Measurements from ENCODE around the gene ALDH3A1.

GRCh38 chr17:19714542-19715411 is 33.3 kb downstream of the ALDH3A1 start:
- no peak for TF ChIP-seq MTA3 (IDR thresholded peaks at IDR 0.05; ENCODE audit: borderline replicate concordance, low read length)
- TF ChIP-seq HCFC1 (IDR thresholded peaks at IDR 0.05; ENCODE audit: low read length), result no peak
- no peak for TF ChIP-seq POLR2AphosphoS5 (IDR thresholded peaks at IDR 0.05; ENCODE audit: low read length)
- TF ChIP-seq, protein P1, sequence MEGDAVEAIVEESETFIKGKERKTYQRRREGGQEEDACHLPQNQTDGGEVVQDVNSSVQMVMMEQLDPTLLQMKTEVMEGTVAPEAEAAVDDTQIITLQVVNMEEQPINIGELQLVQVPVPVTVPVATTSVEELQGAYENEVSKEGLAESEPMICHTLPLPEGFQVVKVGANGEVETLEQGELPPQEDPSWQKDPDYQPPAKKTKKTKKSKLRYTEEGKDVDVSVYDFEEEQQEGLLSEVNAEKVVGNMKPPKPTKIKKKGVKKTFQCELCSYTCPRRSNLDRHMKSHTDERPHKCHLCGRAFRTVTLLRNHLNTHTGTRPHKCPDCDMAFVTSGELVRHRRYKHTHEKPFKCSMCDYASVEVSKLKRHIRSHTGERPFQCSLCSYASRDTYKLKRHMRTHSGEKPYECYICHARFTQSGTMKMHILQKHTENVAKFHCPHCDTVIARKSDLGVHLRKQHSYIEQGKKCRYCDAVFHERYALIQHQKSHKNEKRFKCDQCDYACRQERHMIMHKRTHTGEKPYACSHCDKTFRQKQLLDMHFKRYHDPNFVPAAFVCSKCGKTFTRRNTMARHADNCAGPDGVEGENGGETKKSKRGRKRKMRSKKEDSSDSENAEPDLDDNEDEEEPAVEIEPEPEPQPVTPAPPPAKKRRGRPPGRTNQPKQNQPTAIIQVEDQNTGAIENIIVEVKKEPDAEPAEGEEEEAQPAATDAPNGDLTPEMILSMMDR (IDR thresholded peaks at IDR 0.05 in 2 of 3, conservative IDR thresholded peaks at IDR 0.05 in 1 of 3; ENCODE audit: control insufficient read depth in 2 of 3, extremely low read depth in 1 of 3, insufficient read depth in 1 of 3, low read depth in 3 of 3, low read length in 3 of 3), result no peak
- TF ChIP-seq STAT1 (conservative IDR thresholded peaks at IDR 0.05), result no peak
- TF ChIP-seq TCF12 (IDR thresholded peaks at IDR 0.05; ENCODE audit: low read depth, low read length), result no peak
- no peak for TF ChIP-seq POLR2A (IDR thresholded peaks at IDR 0.05; ENCODE audit: low read depth, low read length)
- no peak for TF ChIP-seq SMAD1 (IDR thresholded peaks at IDR 0.05; ENCODE audit: low read depth, partially characterized antibody)
- TF ChIP-seq, protein P2, sequence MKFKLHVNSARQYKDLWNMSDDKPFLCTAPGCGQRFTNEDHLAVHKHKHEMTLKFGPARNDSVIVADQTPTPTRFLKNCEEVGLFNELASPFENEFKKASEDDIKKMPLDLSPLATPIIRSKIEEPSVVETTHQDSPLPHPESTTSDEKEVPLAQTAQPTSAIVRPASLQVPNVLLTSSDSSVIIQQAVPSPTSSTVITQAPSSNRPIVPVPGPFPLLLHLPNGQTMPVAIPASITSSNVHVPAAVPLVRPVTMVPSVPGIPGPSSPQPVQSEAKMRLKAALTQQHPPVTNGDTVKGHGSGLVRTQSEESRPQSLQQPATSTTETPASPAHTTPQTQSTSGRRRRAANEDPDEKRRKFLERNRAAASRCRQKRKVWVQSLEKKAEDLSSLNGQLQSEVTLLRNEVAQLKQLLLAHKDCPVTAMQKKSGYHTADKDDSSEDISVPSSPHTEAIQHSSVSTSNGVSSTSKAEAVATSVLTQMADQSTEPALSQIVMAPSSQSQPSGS (IDR thresholded peaks at IDR 0.05; ENCODE audit: low read length), result no peak
- TF ChIP-seq REST (IDR thresholded peaks at IDR 0.05; ENCODE audit: low read depth, low read length), result no peak
- TF ChIP-seq NFYB (IDR thresholded peaks at IDR 0.05; ENCODE audit: insufficient read depth, low read depth, low read length), result no peak
- TF ChIP-seq HDAC6 (IDR thresholded peaks at IDR 0.05; ENCODE audit: unreplicated experiment), result no peak
- TF ChIP-seq ZNF274 (IDR thresholded peaks at IDR 0.05; ENCODE audit: insufficient read depth, insufficient read length), result no peak

Data from GM12878 (cell line).